HUES64 (cell line): ENCODE data around the gene PCSK6.

Experiments
- H3K27ac ChIP-seq: 2 replicates; pipeline ENCODE4 v1.7.0; 2013; ENCODE audit warnings: low read depth, low read length, inconsistent platforms
- H3K27me3 ChIP-seq: 2 replicates; pipeline ENCODE4 v1.6.1; 2013; ENCODE audit warnings: mild to moderate bottlenecking, low read length; ENCODE audit not compliant: insufficient read depth
- H3K36me3 ChIP-seq: 2 replicates; pipeline ENCODE4 v1.6.1; 2013; ENCODE audit warnings: mild to moderate bottlenecking, low read length; ENCODE audit not compliant: insufficient read depth
- H3K4me1 ChIP-seq: 2 replicates; pipeline ENCODE4 v1.6.1; 2013; ENCODE audit warnings: mild to moderate bottlenecking, low read length, moderate library complexity; ENCODE audit not compliant: insufficient read depth
- H3K4me3 ChIP-seq: 2 replicates; pipeline ENCODE4 v1.5.1; 2013; ENCODE audit warnings: mild to moderate bottlenecking, low read length, moderate library complexity
- H3K9ac ChIP-seq: 2 replicates; pipeline ENCODE4 v1.6.1; 2013; ENCODE audit warnings: mild to moderate bottlenecking, low read depth, low read length
- H3K9me3 ChIP-seq: 2 replicates; pipeline ENCODE4 v1.6.1; 2013; ENCODE audit warnings: low read depth, low read length; ENCODE audit not compliant: insufficient read depth
- WGBS: fragments of 150-250, 120-280 bp; methylation state at CpG from one replicate; pipeline ENCODE4 v1.1.7; 2013; ENCODE audit warnings: missing lambda C conversion rate; 5-methylcytosine and 5-hydroxymethylcytosine counted together

The PCSK6 gene

GRCh38 chr15:101286471-101287114, 202.9 kb downstream of the PCSK6 start:
- no peaks in the 10 kb centered on the region for H3K9me3 ChIP-seq
- no peak overlapping the region for H3K27ac ChIP-seq
- 95% methylated on average over 9 of the region's 9 CpGs for WGBS
- no peak overlapping the region for H3K9ac ChIP-seq
- H3K36me3 ChIP-seq, result peaks cover 90% of the 10 kb centered on the region
- H3K4me1 ChIP-seq, result no peaks in the 10 kb centered on the region
- no peak overlapping the region for H3K4me3 ChIP-seq
- H3K27me3 ChIP-seq, result no peaks in the 10 kb centered on the region

- Histone ChIP-seq H3K4me3 (no peak overlapping the region), H3K4me1 (no peaks in the 10 kb centered on the region), H3K9ac (no peak overlapping the region), H3K9me3 (no peaks in the 10 kb centered on the region), H3K27me3 (no peaks in the 10 kb centered on the region), H3K27ac (no peak overlapping the region), H3K36me3 (peaks cover 91% of the 10 kb centered on the region)
- 87% methylated on average over 6 of the region's 6 CpGs for WGBS
Measured at GRCh38 chr15:101283931-101284330, 205.6 kb downstream of the PCSK6 start.

- 97% methylated on average over 2 of the region's 2 CpGs for WGBS
Measured at GRCh38 chr15:101280007-101280406, 209.5 kb downstream of the PCSK6 start.

GRCh38 chr15:101277943-101278564, 211.5 kb downstream of the PCSK6 start:
- Histone ChIP-seq H3K36me3 (peaks cover 66% of the 10 kb centered on the region), H3K4me1 (0 out of 2 replicates have a peak, but pooled peaks cover 2% of the 10 kb centered on the region), H3K9me3 (no peaks in the 10 kb centered on the region), H3K9ac (0 out of 2 replicates have a peak overlapping the region, but pooled peaks have one; percentile 17), H3K27ac (no peak overlapping the region), H3K4me3 (peak overlapping the region; percentile 90), H3K27me3 (no peaks in the 10 kb centered on the region)
- WGBS, result 88% methylated on average over 12 of the region's 12 CpGs

More at GRCh38 chr15:101280007-101280406, 209.5 kb downstream of the PCSK6 start:
- H3K36me3 ChIP-seq, result peaks cover 65% of the 10 kb centered on the region
- H3K9me3 ChIP-seq, result no peaks in the 10 kb centered on the region
- H3K4me1 ChIP-seq, result 0 out of 2 replicates have a peak, but pooled peaks cover 2% of the 10 kb centered on the region
- H3K27me3 ChIP-seq, result no peaks in the 10 kb centered on the region
- H3K9ac ChIP-seq, result no peak overlapping the region
- H3K4me3 ChIP-seq, result no peak overlapping the region
- H3K27ac ChIP-seq, result no peak overlapping the region; the same call in 1 of the 2 replicates

GRCh38 chr15:101277038-101277822, 212.3 kb downstream of the PCSK6 start, which contains the start of gene SELENOS:
TSS of gene SELENOS (minus strand) at chr15:101277485. CDS start at chr15:101277417, 68 bp downstream.
- Histone ChIP-seq H3K4me1 (0 out of 2 replicates have a peak, but pooled peaks cover 2% of the 10 kb centered on the region), H3K9me3 (no peaks in the 10 kb centered on the region), H3K4me3 (peak within 1 kb of the TSS; percentile 90), H3K27ac (peak within 1 kb of the TSS; percentile 80), H3K36me3 (peaks cover 66% of the 10 kb centered on the region), H3K27me3 (no peaks in the 10 kb centered on the region), H3K9ac (peak within 1 kb of the TSS; percentile 79)
- WGBS, result under 1% methylated on average over 91 of the region's 91 CpGs

GRCh38 chr15:101276501-101277037, 212.9 kb downstream of the PCSK6 start:
- Histone ChIP-seq H3K27ac (peak overlapping the region; percentile 80; the same call in 1 of the 2 replicates), H3K27me3 (no peaks in the 10 kb centered on the region), H3K4me1 (0 out of 2 replicates have a peak, but pooled peaks cover 2% of the 10 kb centered on the region), H3K36me3 (peaks cover 66% of the 10 kb centered on the region), H3K9ac (peak overlapping the region; percentile 79), H3K4me3 (peak overlapping the region; percentile 90), H3K9me3 (no peaks in the 10 kb centered on the region)
- 23% methylated on average over 14 of the region's 14 CpGs for WGBS

GRCh38 chr15:101275018-101275417, 214.5 kb downstream of the PCSK6 start:
- 0 out of 2 replicates have a peak, but pooled peaks cover 2% of the 10 kb centered on the region for H3K4me1 ChIP-seq
- WGBS, result 97% methylated on average over 5 of the region's 5 CpGs
- H3K27ac ChIP-seq, result no peak overlapping the region
- no peaks in the 10 kb centered on the region for H3K9me3 ChIP-seq
- H3K9ac ChIP-seq, result no peak overlapping the region
- no peak overlapping the region for H3K4me3 ChIP-seq
- peaks cover 66% of the 10 kb centered on the region for H3K36me3 ChIP-seq
- no peaks in the 10 kb centered on the region for H3K27me3 ChIP-seq

- Histone ChIP-seq H3K4me3 (no peak overlapping the region), H3K9ac (no peak overlapping the region), H3K27me3 (no peaks in the 10 kb centered on the region), H3K36me3 (peaks cover 73% of the 10 kb centered on the region), H3K4me1 (0 out of 2 replicates have a peak, but pooled peaks cover 2% of the 10 kb centered on the region), H3K27ac (no peak overlapping the region), H3K9me3 (no peaks in the 10 kb centered on the region)
- 86% methylated on average over 5 of the region's 5 CpGs for WGBS
Measured at GRCh38 chr15:101273534-101273933, 216.0 kb downstream of the PCSK6 start.

- no peak overlapping the region for H3K4me3 ChIP-seq
- no peaks in the 10 kb centered on the region for H3K27me3 ChIP-seq
- no peak overlapping the region for H3K9ac ChIP-seq
- no peaks in the 10 kb centered on the region for H3K9me3 ChIP-seq
- H3K4me1 ChIP-seq, result 0 out of 2 replicates have a peak, but pooled peaks cover 2% of the 10 kb centered on the region
- WGBS, result 97% methylated on average over 8 of the region's 9 CpGs
- H3K36me3 ChIP-seq, result peaks cover 73% of the 10 kb centered on the region
- no peak overlapping the region for H3K27ac ChIP-seq
Measured at GRCh38 chr15:101272584-101272983, 216.9 kb downstream of the PCSK6 start.

- H3K36me3 ChIP-seq, result peaks cover 60% of the 10 kb centered on the region
- H3K4me3 ChIP-seq, result no peak overlapping the region
- no peak overlapping the region for H3K27ac ChIP-seq
- no peaks in the 10 kb centered on the region for H3K27me3 ChIP-seq
- WGBS, result 89% methylated on average over 16 of the region's 16 CpGs
- no peak overlapping the region for H3K9ac ChIP-seq
- H3K9me3 ChIP-seq, result no peaks in the 10 kb centered on the region
- H3K4me1 ChIP-seq, result no peaks in the 10 kb centered on the region
Measured at GRCh38 chr15:101269479-101270223, 219.9 kb downstream of the PCSK6 start.
